C4-2B (cell line): ENCODE measurements around the gene STAB2.

Experiments used
- ZFX ChIP-seq: fragments of 450-650 bp; IDR thresholded peaks from 2 replicates; pipeline ENCODE4 v1.6.1; 2017
- TF ChIP-seq, protein P1 (sequence below): fragments of 450-650 bp; conservative IDR thresholded peaks from 2 replicates; pipeline ENCODE4 v1.5.1; 2017; ENCODE audit warnings: mild to moderate bottlenecking

DNA sequence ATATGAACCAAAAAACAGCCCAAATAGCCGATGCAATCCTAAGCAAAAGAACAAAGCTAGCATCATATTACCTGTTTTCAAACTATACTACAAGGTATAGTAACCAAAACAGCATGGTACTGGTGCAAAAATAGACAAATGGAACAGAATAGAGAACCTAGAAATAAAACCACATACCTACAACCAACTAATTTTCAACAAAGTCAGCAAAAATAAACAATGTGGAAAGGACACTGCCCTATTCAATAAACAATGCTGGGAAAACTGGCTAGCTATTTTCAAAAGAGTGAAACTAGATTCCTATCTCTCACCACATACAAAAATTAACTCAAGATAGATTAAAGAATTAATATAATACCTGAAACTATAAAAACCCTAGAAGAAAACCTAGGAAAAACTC is 17.8 kb upstream of the STAB2 start:
- TF ChIP-seq, protein P1, sequence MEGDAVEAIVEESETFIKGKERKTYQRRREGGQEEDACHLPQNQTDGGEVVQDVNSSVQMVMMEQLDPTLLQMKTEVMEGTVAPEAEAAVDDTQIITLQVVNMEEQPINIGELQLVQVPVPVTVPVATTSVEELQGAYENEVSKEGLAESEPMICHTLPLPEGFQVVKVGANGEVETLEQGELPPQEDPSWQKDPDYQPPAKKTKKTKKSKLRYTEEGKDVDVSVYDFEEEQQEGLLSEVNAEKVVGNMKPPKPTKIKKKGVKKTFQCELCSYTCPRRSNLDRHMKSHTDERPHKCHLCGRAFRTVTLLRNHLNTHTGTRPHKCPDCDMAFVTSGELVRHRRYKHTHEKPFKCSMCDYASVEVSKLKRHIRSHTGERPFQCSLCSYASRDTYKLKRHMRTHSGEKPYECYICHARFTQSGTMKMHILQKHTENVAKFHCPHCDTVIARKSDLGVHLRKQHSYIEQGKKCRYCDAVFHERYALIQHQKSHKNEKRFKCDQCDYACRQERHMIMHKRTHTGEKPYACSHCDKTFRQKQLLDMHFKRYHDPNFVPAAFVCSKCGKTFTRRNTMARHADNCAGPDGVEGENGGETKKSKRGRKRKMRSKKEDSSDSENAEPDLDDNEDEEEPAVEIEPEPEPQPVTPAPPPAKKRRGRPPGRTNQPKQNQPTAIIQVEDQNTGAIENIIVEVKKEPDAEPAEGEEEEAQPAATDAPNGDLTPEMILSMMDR, result no peak
- TF ChIP-seq ZFX, result no peak
